GM18526 (cell line): Measurements from ENCODE around the gene SLC2A9.

Experiments used
- POLR2A ChIP-seq: IDR thresholded peaks from 3 replicates; pipeline ENCODE4 v1.6.1; 2011; ENCODE audit not compliant: insufficient read length; ENCODE audit errors: extremely low read depth

The SLC2A9 gene

DNA sequence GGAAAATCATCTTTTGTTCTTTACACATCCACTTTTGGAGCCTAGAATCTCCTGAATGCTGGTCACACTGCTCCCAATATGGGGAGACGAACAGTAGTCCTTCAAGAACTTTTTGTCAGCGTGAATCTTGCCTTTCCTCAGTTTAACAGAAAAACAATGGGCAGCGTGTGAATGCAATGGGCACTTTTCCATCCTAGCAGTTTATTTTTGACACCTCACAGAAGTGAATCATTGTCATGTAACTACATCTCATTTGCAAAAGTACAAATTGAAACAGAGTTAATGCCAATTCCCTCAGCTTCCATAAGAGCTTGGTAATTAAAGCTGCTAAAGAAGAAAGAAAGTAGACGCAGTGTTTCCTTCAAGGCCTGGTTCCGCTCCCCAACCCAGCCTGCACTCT lies 154.4 kb downstream of the SLC2A9 start:
- no peak for TF ChIP-seq POLR2A

DNA sequence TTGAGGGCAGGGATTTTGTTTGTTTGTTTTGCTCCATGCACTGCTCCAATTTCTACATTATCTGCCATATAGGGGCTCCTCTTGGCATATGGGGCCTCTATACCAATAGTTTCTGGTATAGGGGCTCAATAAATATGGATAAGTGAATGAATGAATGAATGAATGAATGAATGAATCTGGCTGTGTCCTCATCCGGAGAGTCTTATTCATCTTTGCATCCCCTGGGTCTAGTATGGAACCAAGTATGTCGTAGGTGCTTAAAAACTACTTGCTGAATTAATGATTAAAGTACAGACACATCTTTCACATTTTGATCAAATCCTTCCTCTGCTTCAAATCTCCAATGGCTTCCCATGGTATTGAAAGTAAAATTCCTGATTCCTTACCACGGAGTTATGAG lies 159.7 kb downstream of the SLC2A9 start:
- TF ChIP-seq POLR2A = no peak

DNA sequence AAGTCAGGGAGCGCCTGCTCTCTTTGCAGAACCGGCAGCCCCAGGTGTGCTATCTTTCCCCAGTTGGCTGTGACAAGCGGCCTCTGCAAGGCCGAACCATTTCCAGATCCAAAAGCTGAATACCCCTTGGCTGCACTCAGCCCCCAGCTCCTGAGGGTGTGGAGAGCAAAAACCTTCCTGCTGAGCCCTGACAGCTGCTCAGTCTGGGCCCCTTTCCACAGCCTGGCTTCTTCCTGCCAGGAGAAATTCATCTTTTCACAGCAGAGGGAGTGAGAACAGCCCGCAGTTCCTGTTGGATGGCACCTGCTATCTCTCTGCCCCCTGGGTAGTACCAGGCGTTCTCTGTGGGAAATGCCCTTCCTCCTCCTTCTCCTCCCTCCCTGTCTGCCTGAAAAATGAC lies 161.5 kb downstream of the SLC2A9 start:
- no peak for TF ChIP-seq POLR2A

DNA sequence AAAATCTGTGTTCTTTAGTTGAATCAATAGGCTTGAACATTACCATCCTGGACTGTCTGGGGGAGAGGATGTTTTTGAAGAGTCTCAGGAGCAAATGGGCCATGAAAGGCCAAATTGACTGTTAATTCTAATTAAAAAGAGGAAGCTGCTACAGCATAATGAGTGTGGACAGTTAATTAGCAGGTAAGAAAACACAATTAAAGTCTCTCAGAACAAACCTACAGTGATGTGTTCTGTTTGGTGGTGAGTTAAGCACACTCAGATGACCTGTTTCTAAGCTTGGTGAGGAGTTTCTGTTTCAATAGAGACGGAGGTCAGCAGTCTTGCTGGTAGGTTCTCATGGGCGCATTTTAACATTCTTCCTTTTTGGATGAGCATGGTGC lies 171.8 kb downstream of the SLC2A9 start:
- no peak for TF ChIP-seq POLR2A

DNA sequence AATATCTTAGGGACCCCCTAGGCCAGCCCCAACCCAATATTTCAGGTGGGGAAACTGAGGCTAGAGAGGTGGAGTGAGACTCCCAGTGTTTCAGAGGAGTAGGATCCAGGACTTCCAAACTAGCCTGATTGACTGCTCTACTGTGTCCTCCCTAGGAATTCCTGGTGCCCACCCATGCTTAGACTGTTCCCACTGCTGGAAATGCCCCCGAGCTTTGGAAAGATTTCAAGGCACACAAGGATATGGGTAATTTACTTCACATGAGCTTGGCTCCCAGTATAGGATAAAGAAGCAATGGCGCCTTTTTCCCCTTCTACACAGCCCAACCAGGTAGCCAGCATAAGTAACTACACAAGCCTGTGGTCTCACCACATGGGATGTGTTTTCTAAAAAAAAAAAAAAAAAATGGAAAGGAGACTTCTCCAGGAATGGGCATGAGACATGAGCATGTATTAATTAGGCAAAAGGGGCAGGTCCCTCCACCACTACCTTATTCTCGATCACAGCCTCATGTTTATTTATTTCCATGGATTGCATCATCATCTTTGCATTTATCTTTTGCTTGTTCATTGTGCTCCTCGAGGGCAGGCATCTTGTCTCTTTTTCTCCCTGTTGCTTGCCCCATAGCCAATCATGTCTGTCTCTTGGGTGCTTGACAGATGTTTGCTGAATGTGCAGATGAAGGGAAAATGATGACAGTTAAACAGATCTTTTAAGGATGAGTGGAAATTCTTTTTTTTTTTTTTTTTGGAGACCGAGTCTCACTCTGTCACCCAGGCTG lies 173.1 kb downstream of the SLC2A9 start:
- no peak for TF ChIP-seq POLR2A

DNA sequence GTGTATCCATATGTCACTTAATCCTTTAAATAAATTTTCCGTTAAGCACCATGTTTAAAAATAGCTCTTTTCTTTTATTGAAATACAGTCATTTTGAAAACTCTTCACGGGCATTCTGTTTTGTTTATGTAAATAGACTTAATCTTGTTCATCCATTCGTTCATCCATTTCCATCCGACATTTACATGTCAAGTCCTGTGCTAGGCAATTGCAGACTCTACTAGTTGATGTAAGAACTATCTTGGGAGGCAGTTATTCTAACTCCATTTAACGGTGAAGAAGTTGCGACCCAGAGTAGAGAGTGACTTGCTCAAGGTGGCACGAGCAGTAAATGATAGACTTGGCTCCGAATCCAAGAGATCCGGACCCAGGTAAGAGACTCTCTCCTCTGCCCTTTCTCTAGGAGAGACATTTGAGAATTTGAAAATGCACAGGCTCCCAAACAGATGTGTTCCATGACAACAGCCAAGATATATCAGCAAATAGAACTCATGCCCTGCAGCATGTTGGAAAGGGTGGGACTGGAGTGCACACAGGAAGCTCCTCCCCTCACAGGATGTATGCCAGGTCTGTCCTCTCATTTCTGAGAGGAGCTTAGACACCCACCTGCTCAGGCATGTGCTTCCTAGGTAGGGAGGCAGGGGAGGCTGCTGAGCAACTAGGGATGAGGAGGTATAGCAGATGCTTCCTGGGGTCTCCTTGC lies 175.4 kb downstream of the SLC2A9 start:
- TF ChIP-seq POLR2A = no peak

DNA sequence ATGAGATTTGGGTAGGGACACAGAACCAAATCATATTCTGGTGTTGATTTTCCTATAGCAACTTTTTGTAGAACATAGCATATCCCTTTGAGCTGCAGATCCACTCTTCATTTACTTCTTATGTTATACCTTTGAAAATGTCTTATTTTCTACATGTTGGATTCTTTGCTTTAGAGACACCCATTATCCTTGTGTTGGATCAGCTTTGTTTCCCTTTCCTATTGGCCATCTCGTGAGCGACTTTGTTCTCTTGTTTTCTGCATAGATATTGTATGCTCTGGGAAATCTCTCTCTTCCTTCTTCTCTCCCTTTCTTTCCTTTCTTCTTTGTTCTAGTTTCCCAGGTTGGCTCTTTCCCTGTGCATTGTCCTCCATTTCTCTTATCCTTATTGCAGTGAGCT lies 180.2 kb downstream of the SLC2A9 start:
- no peak for TF ChIP-seq POLR2A

DNA sequence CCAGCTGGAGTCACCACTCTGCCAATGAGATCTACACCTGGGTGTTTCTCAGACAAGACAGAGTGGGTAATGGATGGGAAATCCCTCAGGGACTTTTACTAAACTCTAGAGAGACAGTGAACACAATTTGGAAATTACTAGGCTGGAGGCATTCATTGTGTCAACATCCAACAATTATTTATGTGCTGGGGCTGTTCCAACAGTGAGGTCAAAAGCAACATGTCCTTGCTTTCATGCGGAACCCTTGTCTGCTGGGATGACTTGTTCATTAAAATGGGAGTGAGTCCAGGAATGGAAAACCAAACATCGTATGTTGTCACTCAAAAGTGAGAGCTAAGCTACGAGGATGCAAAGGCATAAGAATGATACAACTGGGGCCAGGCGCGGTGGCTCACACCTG lies 185.9 kb downstream of the SLC2A9 start:
- TF ChIP-seq POLR2A = no peak

DNA sequence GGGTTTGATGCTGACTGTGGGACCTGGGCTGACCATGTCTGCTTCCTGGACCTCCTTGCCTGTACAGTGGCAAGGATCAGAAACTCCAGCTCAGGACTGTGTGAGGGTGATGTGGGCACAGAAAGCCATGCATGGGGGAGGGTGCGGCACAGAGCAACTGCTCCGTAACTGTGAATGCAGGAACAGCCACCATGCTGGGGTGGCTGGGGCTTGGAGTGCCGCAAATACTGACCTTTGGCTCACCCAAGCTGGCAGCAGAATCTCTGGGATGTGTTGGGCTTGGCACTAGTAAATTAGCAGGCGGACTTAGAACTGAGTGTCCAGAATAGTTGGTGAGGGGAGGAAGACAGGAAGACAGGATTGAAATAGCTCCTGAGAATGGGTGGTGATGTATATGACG lies 187.9 kb downstream of the SLC2A9 start:
- no peak for TF ChIP-seq POLR2A

DNA sequence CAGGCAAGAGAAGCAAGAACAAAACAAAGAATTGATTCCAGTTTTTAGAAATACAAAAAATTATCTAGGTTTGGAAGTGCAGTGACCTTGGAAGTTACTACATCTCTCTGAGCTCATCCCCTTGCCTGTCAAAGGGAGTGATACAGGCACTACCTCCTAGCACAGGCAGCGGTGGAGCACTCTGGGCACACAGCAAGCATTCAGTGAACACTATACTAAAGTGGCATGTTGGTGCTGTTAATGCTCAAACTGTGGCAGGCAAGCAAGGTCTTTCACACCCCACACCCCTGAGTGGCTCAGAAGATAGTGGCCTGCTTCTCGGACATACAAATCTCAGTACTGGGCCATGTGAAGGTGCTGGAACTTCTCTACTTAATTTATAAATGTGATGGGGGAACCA lies 188.7 kb downstream of the SLC2A9 start:
- TF ChIP-seq POLR2A = no peak

DNA sequence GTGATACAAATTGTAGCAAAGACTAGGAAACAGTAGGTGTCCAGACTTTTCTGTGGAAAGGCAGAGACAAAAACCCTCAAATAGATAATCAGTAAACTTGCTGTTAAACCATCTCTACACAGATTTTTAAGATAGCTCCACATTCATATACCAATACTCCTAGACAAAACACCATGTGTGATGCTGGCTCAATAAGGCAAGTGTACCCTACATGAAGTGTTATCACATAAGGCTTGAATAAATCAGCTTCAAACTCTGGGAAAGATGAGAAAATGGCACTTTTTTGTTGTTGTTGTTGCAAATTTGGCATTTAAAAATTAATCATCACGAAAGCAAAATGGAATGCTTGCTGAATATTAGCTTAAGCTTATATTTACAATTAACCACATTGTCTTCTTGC lies 194.7 kb downstream of the SLC2A9 start:
- no peak for TF ChIP-seq POLR2A

DNA sequence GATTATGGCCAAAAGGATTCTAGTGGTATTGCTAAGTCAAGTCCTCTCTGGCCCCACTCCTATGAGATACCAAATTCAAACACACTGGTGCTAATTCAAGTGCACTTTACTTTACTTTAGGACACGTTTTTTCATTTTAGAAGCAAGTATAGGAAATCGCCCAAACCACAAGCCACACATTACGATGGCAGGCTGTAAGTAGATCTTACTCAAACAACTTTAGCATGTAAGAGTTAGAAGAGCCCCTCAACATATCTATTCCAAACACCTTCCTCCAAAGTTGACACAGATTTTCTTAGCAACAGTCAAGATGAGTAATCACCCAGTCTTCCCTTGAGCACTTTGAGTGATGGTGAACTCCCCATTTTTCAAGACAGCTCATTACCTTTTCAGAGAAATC lies 196.2 kb downstream of the SLC2A9 start:
- TF ChIP-seq POLR2A = no peak

DNA sequence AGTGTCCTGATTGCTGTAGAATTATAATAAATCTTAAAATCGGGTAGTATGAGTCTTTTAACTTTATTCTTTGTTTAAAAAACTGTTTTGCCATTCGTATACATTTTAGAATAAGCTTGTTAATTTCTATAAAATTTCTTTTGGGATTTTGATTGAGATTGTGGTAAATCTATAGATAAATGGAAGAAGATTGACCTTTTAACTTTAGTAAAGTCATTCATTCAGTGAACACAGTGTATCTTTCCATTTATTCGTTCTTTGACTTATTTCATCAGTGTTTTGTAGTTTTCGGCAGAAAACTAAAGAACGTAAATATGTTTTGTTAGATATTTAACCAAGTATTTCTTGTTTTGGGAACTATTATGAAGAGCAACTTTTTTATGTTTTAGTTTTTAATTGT lies 201.0 kb downstream of the SLC2A9 start:
- no peak for TF ChIP-seq POLR2A

DNA sequence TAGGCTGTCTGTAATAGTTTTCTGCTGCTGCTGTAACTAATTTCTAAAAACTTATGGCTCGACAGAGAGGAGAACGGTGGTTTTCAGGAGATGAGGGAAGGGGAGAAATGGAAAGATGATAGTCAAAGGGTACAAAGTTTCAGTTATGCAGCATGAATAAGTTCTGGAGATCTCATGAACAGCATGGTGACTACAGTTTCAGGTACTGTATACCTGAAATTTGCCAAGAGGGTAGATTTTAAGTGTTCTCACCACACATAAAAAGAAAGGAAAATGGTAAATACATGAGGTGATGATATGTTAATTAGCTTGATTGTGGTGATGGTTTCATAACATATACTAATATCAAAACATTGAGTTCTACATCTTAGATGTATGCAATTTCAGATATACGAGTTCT lies 205.0 kb downstream of the SLC2A9 start:
- TF ChIP-seq POLR2A = no peak

DNA sequence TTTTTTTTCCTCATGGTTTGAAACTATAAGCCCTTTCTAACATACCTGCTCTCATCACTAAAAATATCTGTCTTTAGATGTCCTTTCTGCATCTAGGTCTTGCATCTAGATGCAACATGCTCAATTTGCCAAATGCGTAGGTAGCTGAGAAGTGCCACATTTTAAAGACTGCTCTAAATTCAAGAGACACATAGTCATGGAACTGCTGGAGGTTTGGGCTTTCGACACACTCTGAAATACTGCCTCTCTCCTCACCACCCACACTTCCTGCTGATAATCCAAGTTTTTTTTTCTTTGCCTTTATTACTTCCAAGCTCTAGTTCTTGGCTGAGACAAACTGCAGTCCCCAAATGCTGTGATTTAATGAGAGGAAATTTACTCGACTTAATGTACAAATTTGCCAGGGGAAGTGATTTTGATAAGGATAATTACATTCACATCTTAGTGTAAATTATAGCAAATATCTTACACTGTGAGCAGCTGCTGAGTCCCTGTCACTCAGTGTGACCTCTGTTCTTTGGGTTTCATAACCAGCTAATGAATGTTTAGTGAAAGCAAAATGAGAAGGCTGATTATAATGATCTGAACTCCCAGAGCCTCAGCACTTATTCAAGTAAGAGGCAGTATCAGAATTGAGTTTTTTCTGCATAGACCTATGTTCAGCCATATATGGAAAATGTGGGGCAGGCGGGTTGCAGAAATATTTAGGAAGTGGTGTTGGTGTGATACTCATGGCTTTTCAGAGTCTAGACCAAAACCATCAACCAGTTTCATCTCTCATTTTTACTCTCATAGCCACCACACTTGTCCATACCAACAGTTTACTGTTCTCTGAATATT lies 208.6 kb downstream of the SLC2A9 start:
- TF ChIP-seq POLR2A = no peak

DNA sequence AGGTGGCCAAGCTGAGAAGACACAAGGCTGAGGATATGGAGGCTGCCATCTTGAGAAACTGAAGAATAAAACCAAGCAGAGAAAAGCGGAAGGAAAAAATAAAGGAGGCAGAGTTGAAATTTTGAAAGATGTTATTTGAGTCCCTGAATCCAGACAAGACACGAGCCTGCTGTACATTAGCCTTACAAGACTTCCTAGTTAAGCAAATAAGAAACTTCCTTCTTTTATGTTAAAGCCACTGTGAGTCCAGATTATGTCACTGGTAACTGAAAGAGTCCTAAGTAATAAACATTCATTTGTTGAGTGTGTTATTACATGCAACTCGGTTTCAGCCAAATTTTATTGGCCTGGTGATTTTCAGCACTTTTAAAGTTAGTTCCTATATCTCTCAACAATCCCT lies 209.5 kb downstream of the SLC2A9 start:
- TF ChIP-seq POLR2A = no peak
